ENCODE measurements around the gene PTPRK. TPM values are rescaled to one million over a fixed set of nuclear protein-coding genes. Genes with fewer than 3 reads are reported as not detected.

The PTPRK gene
- total and polyA plus RNA-seq, 9 of the 15 experiments (the other 6 are each of a cell fraction or from before 2014, with no cell fraction given), result 0.04 to 0.51 TPM; not detected in 7

- no peak overlapping the region for H2AFZ ChIP-seq (ENCODE audit: low read depth, low read length)
- FAIRE-seq, result no peak
- H3K27ac ChIP-seq (ENCODE audit: extremely low read depth, low read depth, low read length), result no peak overlapping the region
- H3K36me3 ChIP-seq (ENCODE audit: control insufficient read depth, insufficient read depth, low read length), result no peaks in the 10 kb centered on the region
- H4K20me1 ChIP-seq (replicated peaks; ENCODE audit: control insufficient read depth, insufficient read depth, low read length), result no peaks in the 10 kb centered on the region
- H3K4me3 ChIP-seq, result no peak overlapping the region
- no TSS peak for BruUV-seq (replicated peaks)
- no peaks in the 10 kb centered on the region for H3K9me1 ChIP-seq (ENCODE audit: control insufficient read depth, insufficient read depth, low read length)
- POLR2A ChIA-PET, result no interaction called here
- intact Hi-C loops (cut with micrococcal nuclease), result no loop called here
- in situ Hi-C loops (cut with MboI), result no loop called here
- H3K9me3 ChIP-seq (replicated peaks; ENCODE audit: control insufficient read depth, insufficient read depth, low read depth, low read length), result 0 out of 2 replicates have a peak, but pooled peaks cover 4% of the 10 kb centered on the region
- no peaks in the 10 kb centered on the region for H3K4me1 ChIP-seq (replicated peaks in 1 of 2; ENCODE audit: control insufficient read depth in 2 of 2, insufficient read depth in 2 of 2, low read length in 2 of 2)
- no peak overlapping the region for H3K9ac ChIP-seq (ENCODE audit: insufficient read depth in 1 of 2, low read depth in 2 of 2, low read length in 2 of 2)
- DNase-seq (ENCODE audit: extremely low read depth in 1 of 4, low spot score in 3 of 4), result no peak
- CTCF ChIA-PET (ENCODE audit: low intra/inter-chr PET ratio), result no interaction called here
- H3K27me3 ChIP-seq (ENCODE audit: control insufficient read depth in 2 of 2, insufficient read depth in 2 of 2, low read length in 2 of 2), result no peaks in the 10 kb centered on the region
- H3K4me2 ChIP-seq (ENCODE audit: insufficient read depth, low read length), result no peak overlapping the region
- no peaks in the 10 kb centered on the region for H3K79me2 ChIP-seq (ENCODE audit: control insufficient read depth, insufficient read depth, low read length)
- no peak for ATAC-seq
- no peak for TF ChIP-seq CBX5 (IDR thresholded peaks at IDR 0.05; ENCODE audit: borderline replicate concordance, low read depth)
- no peak for TF ChIP-seq CHD1 (IDR thresholded peaks at IDR 0.05; ENCODE audit: low read length)
- no peak for TF ChIP-seq HES1 (IDR thresholded peaks at IDR 0.05; ENCODE audit: low read depth)
- no peak for TF ChIP-seq ZBTB17 (CRISPR knock-in tag; IDR thresholded peaks at IDR 0.05)
- TF ChIP-seq ZNF395 (CRISPR knock-in tag; IDR thresholded peaks at IDR 0.05), result no peak
- TF ChIP-seq, protein P1, sequence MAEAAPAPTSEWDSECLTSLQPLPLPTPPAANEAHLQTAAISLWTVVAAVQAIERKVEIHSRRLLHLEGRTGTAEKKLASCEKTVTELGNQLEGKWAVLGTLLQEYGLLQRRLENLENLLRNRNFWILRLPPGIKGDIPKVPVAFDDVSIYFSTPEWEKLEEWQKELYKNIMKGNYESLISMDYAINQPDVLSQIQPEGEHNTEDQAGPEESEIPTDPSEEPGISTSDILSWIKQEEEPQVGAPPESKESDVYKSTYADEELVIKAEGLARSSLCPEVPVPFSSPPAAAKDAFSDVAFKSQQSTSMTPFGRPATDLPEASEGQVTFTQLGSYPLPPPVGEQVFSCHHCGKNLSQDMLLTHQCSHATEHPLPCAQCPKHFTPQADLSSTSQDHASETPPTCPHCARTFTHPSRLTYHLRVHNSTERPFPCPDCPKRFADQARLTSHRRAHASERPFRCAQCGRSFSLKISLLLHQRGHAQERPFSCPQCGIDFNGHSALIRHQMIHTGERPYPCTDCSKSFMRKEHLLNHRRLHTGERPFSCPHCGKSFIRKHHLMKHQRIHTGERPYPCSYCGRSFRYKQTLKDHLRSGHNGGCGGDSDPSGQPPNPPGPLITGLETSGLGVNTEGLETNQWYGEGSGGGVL (CRISPR knock-in tag; IDR thresholded peaks at IDR 0.05), result no peak
- no peak for TF ChIP-seq ZNF695 (CRISPR knock-in tag; IDR thresholded peaks at IDR 0.05)
- TF ChIP-seq ATF7 (IDR thresholded peaks at IDR 0.05), result no peak
- TF ChIP-seq, protein P2, sequence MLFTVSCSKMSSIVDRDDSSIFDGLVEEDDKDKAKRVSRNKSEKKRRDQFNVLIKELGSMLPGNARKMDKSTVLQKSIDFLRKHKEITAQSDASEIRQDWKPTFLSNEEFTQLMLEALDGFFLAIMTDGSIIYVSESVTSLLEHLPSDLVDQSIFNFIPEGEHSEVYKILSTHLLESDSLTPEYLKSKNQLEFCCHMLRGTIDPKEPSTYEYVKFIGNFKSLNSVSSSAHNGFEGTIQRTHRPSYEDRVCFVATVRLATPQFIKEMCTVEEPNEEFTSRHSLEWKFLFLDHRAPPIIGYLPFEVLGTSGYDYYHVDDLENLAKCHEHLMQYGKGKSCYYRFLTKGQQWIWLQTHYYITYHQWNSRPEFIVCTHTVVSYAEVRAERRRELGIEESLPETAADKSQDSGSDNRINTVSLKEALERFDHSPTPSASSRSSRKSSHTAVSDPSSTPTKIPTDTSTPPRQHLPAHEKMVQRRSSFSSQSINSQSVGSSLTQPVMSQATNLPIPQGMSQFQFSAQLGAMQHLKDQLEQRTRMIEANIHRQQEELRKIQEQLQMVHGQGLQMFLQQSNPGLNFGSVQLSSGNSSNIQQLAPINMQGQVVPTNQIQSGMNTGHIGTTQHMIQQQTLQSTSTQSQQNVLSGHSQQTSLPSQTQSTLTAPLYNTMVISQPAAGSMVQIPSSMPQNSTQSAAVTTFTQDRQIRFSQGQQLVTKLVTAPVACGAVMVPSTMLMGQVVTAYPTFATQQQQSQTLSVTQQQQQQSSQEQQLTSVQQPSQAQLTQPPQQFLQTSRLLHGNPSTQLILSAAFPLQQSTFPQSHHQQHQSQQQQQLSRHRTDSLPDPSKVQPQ (CRISPR knock-in tag; IDR thresholded peaks at IDR 0.05; ENCODE audit: borderline replicate concordance), result no peak
- TF ChIP-seq HCFC1 (IDR thresholded peaks at IDR 0.05; ENCODE audit: low read depth, low read length), result no peak
- TF ChIP-seq POLR3G (IDR thresholded peaks at IDR 0.05; ENCODE audit: extremely low read depth, insufficient read length, insufficient replicate concordance), result no peak
- no peak for TF ChIP-seq CC2D1A (IDR thresholded peaks at IDR 0.05)
- TF ChIP-seq ZSCAN32 (CRISPR knock-in tag; IDR thresholded peaks at IDR 0.05), result no peak
- no peak for TF ChIP-seq HMBOX1 (IDR thresholded peaks at IDR 0.05)
- no peak for TF ChIP-seq RBM14 (IDR thresholded peaks at IDR 0.05; ENCODE audit: borderline replicate concordance, insufficient read depth, low read depth, low read length)
Observed at GRCh38 chr6:128438393-128438792, 82.0 kb downstream of the PTPRK start.

All from K562 (cell line).